CD14-positive monocyte (primary cell): Measurements from ENCODE around the gene MORN1. TPM values are rescaled to one million over a fixed set of nuclear protein-coding genes. Genes with fewer than 3 reads are reported as not detected.

Experiments used
- DNase-seq, 3 donors: peaks; one replicate each; pipeline ENCODE4 v3.0.0-alpha.2; 2011 to 2022
- H2AFZ ChIP-seq: 2 replicates; pipeline ENCODE4 v1.6.0; 2012; ENCODE audit warnings: mild to moderate bottlenecking, low read depth, low read length, inconsistent platforms; ENCODE audit not compliant: insufficient read depth, poor library complexity, severe bottlenecking
- H3K27ac ChIP-seq, 2 donors: 1 replicate in 1 of 2; 2 replicates in 1 of 2; pipeline ENCODE4 v1.5.1; 2012 to 2013; ENCODE audit warnings: low read length in 2 of 2, control low read depth in 1 of 2, inconsistent platforms in 1 of 2, low read depth in 1 of 2, mild to moderate bottlenecking in 1 of 2
- H3K27me3 ChIP-seq, 2 donors: one replicate each; pipeline versions ENCODE4 v1.6.0 to v1.6.1; 2011 to 2013; ENCODE audit warnings: low read length in 2 of 2; ENCODE audit not compliant: control insufficient read depth in 2 of 2, insufficient read depth in 2 of 2
- H3K36me3 ChIP-seq, 2 donors: replicated peaks in 1 of 2; 1 replicate in 1 of 2; 2 replicates in 1 of 2; pipeline versions ENCODE4 v1.5.1 to v1.6.1; 2012 to 2013; ENCODE audit warnings: low read length in 2 of 2, control low read depth in 1 of 2, inconsistent platforms in 1 of 2, mild to moderate bottlenecking in 1 of 2; ENCODE audit not compliant: insufficient read depth in 2 of 2, control insufficient read depth in 1 of 2
- H3K4me1 ChIP-seq, 2 donors: 1 replicate in 1 of 2; 2 replicates in 1 of 2; pipeline versions ENCODE4 v1.5.1 to v1.6.1; 2012 to 2013; ENCODE audit warnings: low read length in 2 of 2, control low read depth in 1 of 2, inconsistent platforms in 1 of 2, mild to moderate bottlenecking in 1 of 2, moderate library complexity in 1 of 2; ENCODE audit not compliant: insufficient read depth in 2 of 2, control insufficient read depth in 1 of 2
- H3K4me2 ChIP-seq: replicated peaks from 2 replicates; pipeline ENCODE3; 2012; ENCODE audit warnings: low read length, moderate library complexity, mild to moderate bottlenecking; ENCODE audit not compliant: poor library complexity, severe bottlenecking; ENCODE audit errors: extremely low read depth
- H3K4me3 ChIP-seq, 3 experiments: fragments of 200-600 bp in 1 of 3; sonication (generic) in 1 of 3; replicated peaks in 1 of 3; 1 replicate in 2 of 3; 2 replicates in 1 of 3; pipeline ENCODE4 v1.5.1; 2011 to 2013; ENCODE audit warnings: low read length in 3 of 3, mild to moderate bottlenecking in 3 of 3, control low read depth in 2 of 3, low read depth in 2 of 3, inconsistent platforms in 1 of 3, moderate library complexity in 1 of 3
- H3K79me2 ChIP-seq: 2 replicates; pipeline ENCODE4 v1.6.0; 2012; ENCODE audit warnings: mild to moderate bottlenecking, control low read depth, inconsistent platforms, low read length, moderate library complexity; ENCODE audit not compliant: insufficient read depth
- H3K9ac ChIP-seq: 2 replicates; pipeline ENCODE4 v1.6.0; 2017; ENCODE audit warnings: low read length, mild to moderate bottlenecking; ENCODE audit not compliant: insufficient read depth, poor library complexity, severe bottlenecking
- H3K9me3 ChIP-seq, 2 donors: replicated peaks in 1 of 2; 1 replicate in 1 of 2; 2 replicates in 1 of 2; pipeline versions ENCODE4 v1.5.1 to v1.6.1; 2012 to 2013; ENCODE audit warnings: low read length in 2 of 2, control low read depth in 1 of 2; ENCODE audit not compliant: control insufficient read depth in 1 of 2, insufficient read depth in 1 of 2
- H4K20me1 ChIP-seq: 2 replicates; pipeline ENCODE4 v1.6.0; 2012; ENCODE audit warnings: mild to moderate bottlenecking, low read length, control low read depth, moderate library complexity; ENCODE audit not compliant: insufficient read depth
- H3K27ac Mint-ChIP-seq, 7 donors: one replicate each; pipeline ENCODE4 v1.8.0; 2020; ENCODE audit warnings: mild to moderate bottlenecking in 7 of 7, mixed read lengths in 7 of 7, moderate library complexity in 6 of 7, inconsistent platforms in 2 of 7
- H3K27me3 Mint-ChIP-seq, 3 donors: one replicate each; pipeline ENCODE4 v1.8.0; 2021 to 2022; ENCODE audit warnings: low read depth in 3 of 3, mild to moderate bottlenecking in 3 of 3, mixed read lengths in 3 of 3, moderate library complexity in 3 of 3, inconsistent platforms in 1 of 3
- H3K36me3 Mint-ChIP-seq, 2 donors: one replicate each; pipeline ENCODE4 v1.8.0; 2020; ENCODE audit warnings: mixed read lengths in 2 of 2, inconsistent platforms in 1 of 2, mild to moderate bottlenecking in 1 of 2
- H3K4me1 Mint-ChIP-seq: one replicate; pipeline ENCODE4 v1.8.0; 2020; ENCODE audit warnings: mild to moderate bottlenecking, mixed read lengths
- H3K4me3 Mint-ChIP-seq, 2 donors: one replicate each; pipeline ENCODE4 v1.8.0; 2020; ENCODE audit warnings: mild to moderate bottlenecking in 2 of 2, mixed read lengths in 2 of 2, moderate library complexity in 1 of 2
- H3K9me3 Mint-ChIP-seq, 7 donors: one replicate each; pipeline ENCODE4 v1.8.0; 2020 to 2022; ENCODE audit warnings: mixed read lengths in 7 of 7, mild to moderate bottlenecking in 6 of 7, moderate library complexity in 6 of 7, inconsistent platforms in 2 of 7
- CTCF ChIP-seq: fragments of 200-600 bp; IDR thresholded peaks from one replicate; pipeline ENCODE4 v1.8.0; 2022; ENCODE audit warnings: antibody characterized with exemption, mild to moderate bottlenecking
- WGBS: methylation state at CpG from one replicate; pipeline ENCODE4 v1.1.5; 2013; ENCODE audit warnings: missing lambda C conversion rate; ENCODE audit not compliant: insufficient coverage; 5-methylcytosine and 5-hydroxymethylcytosine counted together
- intact Hi-C, 2 donors: fragments of 100-400 bp; cut with micrococcal nuclease; formaldehyde crosslinking; loops; one replicate each; pipeline versions ENCODE4 v1.15.0 to v1.15.1; 2023
- polyA plus RNA-seq, 3 donors: library from polyadenylated mRNA; depleted of rRNA in 1 of 3; unstranded in 2 of 3; stranded (reverse) in 1 of 3; fragments of 300-500 nt in 2 of 3; fragments of >200 nt in 1 of 3; fragmentation: Illumina TruSeq in 2 of 3; gene quantifications; 1 replicate in 2 of 3; 2 replicates in 1 of 3; pipeline ENCODE4 v1.2.3, GENCODE V29; 2012 to 2021

MORN1 gene
- polyA plus RNA-seq, 3 donors, result 1.5 to 3.0 (median 1.7) TPM

GRCh38 chr1:2291577-2291976 is 99.8 kb downstream of the MORN1 start:
- DNase-seq, result no peak
- no peak for TF ChIP-seq CTCF
- no peak overlapping the region for H3K27ac ChIP-seq
- Mint-ChIP-seq H3K36me3 (peaks cover 49 to 55% of the 10 kb centered on the region in 2 donors), H3K4me3 (peak overlapping the region; percentile 52 to 60), H3K9me3 (peaks cover 0 to 7% (median 2%) of the 10 kb centered on the region in 7 donors), H3K4me1 (peaks cover 60% of the 10 kb centered on the region), H3K27ac (peak overlapping the region in 5 of 7 donors; percentile 73 to 89 (median 88)), H3K27me3 (peaks cover 63 to 80% (median 74%) of the 10 kb centered on the region in 3 donors)
- peak overlapping the region; percentile 75 for H3K4me2 ChIP-seq
- WGBS, result 46% methylated on average over 3 of the region's 5 CpGs
- H3K9me3 ChIP-seq, result no peaks in the 10 kb centered on the region
- intact Hi-C loops, result loop anchor here (2.0 to 5.0 kb wide), 2 partner anchors 34 to 35 kb away; no protein-coding TSS in a partner anchor
- peaks cover 79% of the 10 kb centered on the region for H3K79me2 ChIP-seq
- peaks cover 42 to 63% of the 10 kb centered on the region in 2 donors for H3K4me1 ChIP-seq
- H3K9ac ChIP-seq, result no peak overlapping the region
- no peak overlapping the region for H2AFZ ChIP-seq
- H3K36me3 ChIP-seq, result no peaks in the 10 kb centered on the region
- peaks cover 98% of the 10 kb centered on the region for H4K20me1 ChIP-seq
- peaks cover 0 to 65% of the 10 kb centered on the region in 2 donors for H3K27me3 ChIP-seq
- peak overlapping the region in 1 of 3 experiments; percentile 68 for H3K4me3 ChIP-seq

GRCh38 chr1:2290595-2291510 is 100.5 kb downstream of the MORN1 start:
- Histone ChIP-seq H3K4me2 (peak overlapping the region; percentile 75), H3K79me2 (peaks cover 71% of the 10 kb centered on the region), H3K36me3 (no peaks in the 10 kb centered on the region), H3K4me1 (peaks cover 42 to 63% of the 10 kb centered on the region in 2 donors), H3K4me3 (peak overlapping the region in 2 of 3 experiments; percentile 2 to 68), H3K9me3 (no peaks in the 10 kb centered on the region), H2AFZ (no peak overlapping the region), H3K27me3 (peaks cover 0 to 60% of the 10 kb centered on the region in 2 donors), H4K20me1 (peaks cover 98% of the 10 kb centered on the region), H3K9ac (peak overlapping the region; percentile 37), H3K27ac (peak overlapping the region in 1 of 2 donors; percentile 43)
- no peak for TF ChIP-seq CTCF
- Mint-ChIP-seq H3K27me3 (peaks cover 63 to 82% (median 68%) of the 10 kb centered on the region in 3 donors), H3K9me3 (peaks cover 0 to 7% (median 2%) of the 10 kb centered on the region in 7 donors), H3K27ac (peak overlapping the region; percentile 82 to 92 (median 88)), H3K4me3 (peak overlapping the region; percentile 72 to 87), H3K4me1 (peaks cover 55% of the 10 kb centered on the region), H3K36me3 (peaks cover 46 to 53% of the 10 kb centered on the region in 2 donors)
- WGBS, result under 1% methylated on average over 26 of the region's 41 CpGs
- peak; percentile 96 to 99 (median 98) for DNase-seq
- intact Hi-C loops, result loop anchor here (1.0 to 5.0 kb wide), 3 partner anchors 9 to 34 kb away; no protein-coding TSS in a partner anchor
